Measurements from ENCODE around the gene LHPP.

The LHPP gene

DNA sequence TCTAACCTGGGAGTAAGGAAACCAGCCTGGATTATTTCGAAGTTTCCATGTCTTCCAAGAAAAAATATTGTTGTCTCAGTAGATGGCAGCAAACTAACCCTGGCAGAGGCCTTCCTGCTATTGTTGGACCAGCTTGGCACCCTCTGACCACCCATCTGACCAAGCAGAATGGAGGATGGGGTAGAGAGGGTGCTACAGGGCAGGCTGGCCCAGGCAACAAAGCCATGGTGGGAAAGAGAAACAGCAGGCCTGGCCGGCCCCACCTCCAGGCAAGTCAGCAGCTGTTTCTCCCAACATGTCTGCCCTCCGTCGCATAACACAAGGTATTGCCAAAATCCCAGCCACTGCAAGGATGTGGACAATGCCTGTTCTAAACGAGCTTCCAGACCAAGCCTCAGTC lies 187.6 kb downstream of the LHPP start:
- DNase-seq, result no peak

DNA sequence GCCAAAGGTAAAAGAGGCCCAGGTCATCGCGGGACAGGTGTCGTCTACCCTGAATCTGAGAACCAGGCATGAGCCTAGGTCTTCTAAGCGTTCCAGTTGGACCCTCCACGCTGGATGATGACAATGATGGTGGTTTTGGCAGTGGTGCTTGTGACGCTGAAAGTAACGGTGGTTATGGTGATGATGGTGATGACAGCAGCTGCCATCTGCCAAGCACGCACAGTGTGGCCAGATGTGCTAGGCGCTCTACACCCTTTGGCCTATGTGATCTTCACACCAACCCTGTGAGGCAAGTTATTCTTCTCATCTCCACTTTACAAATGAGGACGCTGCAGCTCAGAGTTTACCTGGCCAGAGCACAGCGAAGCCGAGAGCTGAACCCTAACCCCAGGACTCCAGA lies 188.6 kb downstream of the LHPP start:
- DNase-seq, result no peak

DNA sequence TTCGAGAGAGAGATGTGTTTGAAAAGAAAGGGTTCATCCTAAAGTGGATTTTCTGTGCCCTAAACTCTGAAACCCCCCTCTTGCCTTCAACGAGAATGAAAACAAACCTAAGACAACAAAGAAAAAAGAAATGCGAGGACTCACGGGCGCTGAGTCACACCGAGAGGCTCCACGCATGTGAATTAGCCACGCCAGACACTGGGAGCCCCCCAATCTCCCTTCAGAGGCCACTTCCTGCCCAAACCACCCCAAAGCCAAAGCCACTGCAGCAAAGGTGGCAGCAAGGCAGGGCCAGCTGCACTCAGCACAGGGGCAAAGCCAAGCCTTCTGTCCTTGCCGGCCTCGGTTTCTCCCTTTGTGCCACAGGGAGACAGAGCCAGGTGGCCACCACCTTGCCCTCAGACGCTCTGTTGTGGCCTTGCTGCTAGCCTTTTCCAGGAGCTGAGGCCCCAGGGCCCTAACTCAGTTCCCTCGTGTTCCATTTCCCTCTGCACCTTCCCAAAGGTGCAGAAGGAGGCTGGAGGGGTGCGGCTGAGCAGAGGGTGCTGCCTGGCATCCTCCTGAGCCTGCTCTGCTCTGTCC lies 189.3 kb downstream of the LHPP start:
- no peak for DNase-seq

DNA sequence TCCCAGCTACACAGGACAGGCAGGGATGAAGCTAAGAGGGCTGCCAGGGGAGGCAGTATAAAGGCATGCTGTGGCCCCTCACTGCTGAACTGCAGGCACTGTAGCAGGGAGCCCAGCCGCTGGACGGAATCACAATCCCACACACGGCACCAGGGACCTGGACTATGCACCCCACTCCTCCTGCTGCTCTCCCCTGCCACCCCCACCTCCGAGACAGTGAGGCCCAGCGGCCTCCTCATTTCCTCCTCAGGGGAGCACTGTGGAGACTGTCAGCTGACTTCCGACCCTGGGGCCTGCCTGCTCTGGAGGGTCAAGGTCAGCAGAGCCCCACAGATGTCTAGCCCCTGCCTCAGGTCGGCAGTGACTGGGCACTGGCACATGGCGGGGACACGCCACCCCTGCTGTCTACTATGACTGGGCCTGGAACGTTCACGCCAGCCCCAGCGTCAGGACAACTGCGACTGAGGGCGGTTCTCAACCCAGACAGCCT lies 189.8 kb downstream of the LHPP start:
- DNase-seq, result no peak

DNA sequence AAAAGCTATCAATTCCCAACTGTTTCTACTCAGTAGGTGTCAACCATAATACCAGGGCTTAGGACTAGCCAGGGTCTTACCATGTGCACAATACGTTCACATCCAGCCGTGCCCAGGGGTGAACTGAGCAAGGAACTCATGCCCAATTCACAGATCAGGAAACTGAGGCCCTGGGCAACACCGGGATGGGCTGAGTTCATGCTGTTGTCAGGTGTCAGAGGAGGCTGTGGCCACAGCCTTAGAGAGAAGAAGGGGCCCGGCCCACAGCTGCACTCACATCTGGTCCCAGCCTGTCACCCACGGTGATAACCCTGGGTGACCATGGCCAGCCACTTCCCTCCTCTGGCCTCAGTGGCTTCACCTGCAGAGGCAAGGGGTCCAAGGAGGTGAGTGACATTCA lies 190.6 kb downstream of the LHPP start:
- DNase-seq, result no peak

DNA sequence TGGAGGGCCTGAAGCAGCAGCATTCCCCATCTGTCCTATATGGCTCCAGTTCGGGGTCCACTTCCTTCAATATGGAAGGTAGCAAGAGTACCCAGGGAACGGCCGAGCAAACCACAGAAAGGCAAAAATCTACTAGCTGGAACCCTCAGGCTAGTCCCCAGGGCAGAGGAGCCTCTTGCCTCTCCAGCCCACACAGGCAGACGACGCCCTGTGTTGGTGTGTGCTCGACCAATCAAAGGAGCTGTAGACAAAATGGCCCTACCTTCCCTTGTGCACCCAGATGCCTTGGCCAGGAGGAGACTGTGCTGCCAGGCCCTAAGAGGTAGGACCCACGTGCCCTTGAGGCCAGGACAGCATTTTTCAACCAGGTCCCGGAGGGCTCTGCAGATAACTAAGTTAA lies 191.1 kb downstream of the LHPP start:
- DNase-seq, result no peak

DNA sequence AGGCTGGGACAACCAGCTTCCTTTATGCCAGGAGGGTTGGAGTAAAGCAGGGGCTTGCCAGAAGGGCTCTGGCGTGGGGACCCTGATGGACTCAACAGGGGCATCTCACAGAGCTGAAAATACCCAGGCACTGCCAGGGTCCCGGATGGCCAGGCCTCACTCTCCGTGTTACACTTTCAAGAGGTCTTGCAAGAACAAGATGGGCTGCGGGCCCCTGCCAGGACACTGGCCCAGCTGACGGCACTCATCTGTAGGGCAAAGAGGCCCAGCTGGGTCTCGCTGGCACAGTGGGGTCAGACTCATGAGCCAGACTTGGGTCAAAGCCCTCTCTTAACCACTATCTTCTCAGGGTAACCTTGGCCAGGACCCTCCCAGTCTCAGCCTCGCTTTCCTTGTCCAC lies 191.7 kb downstream of the LHPP start:
- DNase-seq, result no peak

DNA sequence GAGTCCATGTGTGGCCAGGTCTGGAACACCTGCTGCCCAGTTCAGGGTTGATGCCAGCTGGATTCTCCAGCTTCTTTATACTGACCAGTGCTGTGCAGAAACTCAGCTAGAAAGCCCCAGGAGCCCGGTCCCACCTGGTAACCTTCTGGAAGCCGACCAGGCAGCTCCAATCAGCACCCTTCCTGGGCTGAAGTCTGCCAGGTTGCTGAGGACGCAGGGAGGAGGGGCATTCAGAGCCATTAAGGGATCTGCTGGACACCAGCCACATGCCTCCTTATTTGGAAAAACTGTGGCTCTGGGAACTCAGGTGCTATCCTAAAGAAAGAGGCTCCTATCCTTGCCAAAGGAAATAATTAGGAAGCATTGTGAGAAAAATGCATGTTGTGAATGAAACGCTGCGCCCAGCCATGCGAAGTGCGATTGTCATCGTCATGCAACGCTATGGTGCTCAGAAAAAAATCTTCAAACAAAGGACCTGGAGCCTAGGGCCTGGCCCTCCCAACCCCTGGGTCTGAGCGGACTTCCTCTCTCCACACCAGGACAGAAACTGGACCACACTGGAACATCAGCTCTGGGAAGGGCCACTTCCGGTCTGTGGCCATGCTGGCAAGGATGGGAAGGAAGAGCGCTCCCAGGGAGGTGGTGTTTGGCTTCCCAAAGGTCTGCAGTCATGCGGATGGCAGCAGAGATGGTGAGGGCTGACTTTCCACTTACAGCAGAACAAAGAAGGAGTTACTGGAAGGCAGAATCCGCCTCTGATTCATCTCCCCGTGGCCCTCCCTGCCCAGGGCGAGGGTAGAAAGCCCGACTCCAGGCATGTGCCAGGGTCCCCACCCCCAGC lies 192.4 kb downstream of the LHPP start:
- DNase-seq, result no peak

DNA sequence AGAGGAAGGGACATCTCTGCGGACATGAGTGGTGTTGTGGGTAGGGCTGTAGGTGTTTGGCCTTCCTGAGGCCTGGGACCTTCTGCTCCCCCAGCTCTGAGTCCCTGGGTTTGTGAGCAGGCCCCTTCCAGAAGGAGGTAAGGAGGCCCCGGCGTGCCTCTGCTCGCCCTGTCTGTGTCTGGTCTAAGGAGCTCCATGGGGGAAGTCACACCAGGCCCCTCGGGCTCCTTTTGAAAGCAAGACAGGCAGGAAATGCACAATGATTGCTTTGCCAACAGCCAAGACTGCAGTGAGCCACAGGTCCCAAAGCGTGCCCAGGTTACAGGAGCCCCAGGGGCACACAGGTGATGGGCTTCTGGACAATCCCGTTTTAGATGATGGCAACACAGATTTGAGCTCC lies 193.1 kb downstream of the LHPP start:
- no peak for DNase-seq

DNA sequence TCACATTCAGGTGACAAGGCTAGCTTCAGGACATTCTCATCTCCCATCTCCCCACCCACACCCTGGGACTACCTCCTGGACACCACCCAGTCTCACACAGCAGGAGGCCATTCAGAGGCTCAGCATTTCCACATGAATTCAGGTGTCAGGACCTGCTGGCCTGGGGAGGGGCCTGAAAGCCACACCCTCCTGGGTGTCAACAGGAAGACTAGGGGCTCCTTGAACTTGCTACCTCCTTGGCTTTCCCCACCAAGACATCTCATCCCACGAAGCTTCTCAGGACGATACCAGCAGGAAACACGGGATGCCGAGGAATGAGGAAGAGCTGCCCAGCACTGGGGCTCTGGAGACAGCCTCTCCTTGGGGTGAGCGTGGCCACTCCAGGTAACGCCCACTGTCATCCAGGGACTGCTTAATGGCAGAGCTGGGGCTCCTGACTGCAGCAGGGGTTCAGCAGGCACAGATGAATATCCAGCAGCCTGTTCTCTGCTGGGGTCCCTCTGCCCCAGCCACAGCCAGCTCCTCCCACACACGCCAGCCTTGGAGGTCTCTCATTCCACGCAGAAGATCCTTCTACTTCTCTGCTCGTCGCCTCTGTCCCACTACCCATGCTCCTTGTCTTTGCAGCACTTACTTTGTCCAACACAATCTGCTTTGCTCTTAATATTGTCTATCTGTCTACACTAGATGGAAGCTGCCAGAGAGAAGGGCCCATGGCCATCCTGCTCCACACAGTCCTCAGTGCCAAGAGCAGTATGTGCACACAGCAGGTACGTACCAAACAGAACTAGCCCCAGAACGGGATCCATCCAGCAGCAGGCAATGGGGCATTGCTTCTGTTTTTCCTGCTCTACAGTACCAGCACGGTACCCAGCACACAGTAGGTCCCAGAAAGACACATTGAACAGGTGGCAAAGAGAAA lies 193.8 kb downstream of the LHPP start:
- DNase-seq, result no peak

DNA sequence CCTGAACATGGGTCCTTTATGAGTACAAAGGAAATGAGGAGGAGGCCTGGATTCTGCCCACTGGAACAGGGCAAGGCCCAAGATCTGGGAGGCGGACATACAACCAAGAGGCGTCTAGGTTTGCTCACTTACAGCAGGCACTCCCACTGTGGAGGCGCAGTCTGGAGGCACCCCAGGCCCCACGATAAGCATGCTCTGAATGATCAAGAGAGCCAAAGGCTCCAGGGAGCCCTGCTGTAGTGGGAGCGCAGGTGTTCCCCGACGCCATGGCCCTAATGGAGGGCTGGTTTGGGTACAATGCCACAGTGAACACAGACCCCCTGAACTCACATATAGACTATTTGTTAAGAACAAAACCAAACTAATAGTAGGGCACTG lies 194.5 kb downstream of the LHPP start:
- no peak for DNase-seq

DNA sequence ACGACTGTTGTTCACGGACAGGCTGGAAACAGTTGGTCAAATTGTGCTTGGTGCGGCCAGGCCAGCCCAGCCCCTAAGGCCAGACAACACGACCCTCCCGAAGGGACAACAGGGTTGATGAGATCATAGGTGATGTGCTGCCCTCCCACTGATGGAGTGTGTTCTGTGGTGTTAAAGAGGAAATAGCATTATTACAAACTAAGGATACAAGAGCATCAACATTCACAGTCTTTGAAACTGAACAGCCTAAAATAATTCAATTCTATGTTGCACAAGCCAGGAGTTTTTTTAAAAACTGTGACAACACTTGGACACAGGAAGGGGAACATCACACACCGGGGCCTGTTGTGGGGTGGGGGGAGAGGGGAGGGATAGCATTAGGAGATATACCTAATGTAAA lies 194.9 kb downstream of the LHPP start:
- DNase-seq, result no peak

DNA sequence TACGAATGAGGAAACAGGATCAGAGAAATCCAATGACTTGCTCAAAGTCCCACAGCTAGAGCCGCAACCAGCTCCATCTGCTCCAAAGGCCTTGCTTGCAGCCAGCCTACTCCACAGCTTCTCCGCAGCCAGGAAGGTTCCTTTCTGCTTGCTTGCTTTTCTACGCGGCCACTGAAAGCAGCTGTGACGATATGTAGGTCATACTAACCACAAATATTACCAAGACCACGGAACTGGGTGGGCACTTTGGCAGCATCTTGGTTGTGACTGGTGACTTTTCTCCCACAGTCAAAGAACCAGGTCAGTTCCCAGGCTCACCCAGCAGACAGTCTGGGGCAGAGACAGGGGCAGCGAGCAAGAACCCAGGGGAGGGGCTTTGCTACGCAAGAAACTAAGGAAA lies 196.2 kb downstream of the LHPP start:
- DNase-seq, result peak; percentile 68

DNA sequence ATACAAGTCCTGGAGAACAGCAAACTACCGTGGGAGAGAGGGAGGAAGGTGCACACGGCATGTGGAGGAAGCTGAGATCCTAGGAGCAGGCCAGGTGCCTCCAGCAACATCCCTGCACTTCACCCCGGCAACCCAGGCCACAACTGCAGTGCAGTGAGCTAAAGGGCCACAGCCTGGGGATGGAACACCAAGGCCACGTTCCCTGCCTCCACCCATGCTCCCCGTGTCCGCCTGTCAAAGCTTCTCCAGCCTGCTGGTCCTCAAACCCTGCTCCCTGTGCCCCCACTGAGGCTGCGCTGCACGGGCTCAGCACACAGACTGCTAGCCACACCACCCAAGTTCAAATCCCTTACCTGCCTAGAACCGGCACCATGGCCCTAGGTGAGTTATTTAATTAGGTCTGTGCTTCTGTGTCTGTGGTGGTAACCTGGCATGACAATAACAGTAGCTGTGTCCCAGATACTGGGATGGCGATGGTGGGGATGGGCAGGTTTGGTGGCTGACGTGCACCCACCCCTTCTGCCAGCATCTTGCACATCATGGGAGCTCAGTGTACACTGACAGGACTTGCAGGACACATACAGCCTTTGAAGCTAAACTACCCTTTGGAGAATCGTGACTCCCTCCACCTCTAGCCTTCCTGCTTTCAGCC lies 197.1 kb downstream of the LHPP start:
- DNase-seq, result no peak

DNA sequence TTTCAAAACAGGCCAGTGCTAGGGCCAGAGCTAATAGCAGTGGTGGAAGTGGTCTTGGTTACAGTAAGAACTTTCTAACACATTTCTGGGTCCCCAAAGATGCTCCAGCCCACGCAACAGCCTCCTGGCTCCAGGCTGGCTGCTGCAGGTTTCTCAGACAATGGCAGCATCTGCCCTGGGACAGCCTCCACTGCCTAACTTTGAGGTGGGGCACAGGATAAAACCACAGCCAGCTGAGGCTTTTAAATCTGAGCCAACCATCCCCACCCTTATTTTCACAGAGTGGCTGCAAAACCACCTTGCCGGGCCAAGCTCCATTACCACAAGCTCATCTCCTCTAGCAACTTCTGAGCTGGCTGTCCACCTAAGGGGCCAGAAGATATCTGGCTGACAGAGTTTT lies 197.8 kb downstream of the LHPP start:
- no peak for DNase-seq

DNA sequence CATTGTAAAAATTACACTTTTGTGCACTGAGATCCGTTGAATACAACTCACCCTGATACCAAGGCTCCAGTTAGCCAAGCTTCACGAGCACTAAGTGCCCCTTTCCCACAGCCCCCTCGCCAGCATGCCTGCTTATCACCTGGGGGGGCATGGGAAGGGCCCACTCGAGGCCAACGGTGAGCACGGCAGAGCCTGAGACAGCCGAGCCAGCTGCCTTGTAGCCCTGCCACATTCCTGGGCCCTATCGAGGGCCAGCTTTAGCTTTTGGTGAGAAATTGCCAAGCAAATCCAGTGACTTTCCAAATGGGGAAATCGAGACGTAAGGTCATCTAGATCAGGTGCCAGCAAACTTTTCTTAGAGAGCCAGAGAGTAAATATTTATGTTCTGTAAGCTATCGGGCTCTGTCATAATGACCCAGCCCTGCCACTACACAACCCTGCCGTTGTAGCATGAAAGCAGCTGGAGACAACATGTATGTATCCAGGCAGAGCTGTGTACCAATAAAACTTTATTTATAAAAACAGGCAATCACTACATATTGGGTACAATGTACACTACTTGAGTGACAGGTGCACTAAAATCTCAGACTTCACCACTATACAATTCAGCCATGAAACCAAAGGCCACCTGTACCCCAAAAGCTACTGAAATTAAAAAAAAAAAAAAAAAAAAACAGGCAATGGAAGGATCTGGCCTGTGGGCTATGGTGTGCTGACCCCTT lies 198.9 kb downstream of the LHPP start:
- no peak for DNase-seq

DNA sequence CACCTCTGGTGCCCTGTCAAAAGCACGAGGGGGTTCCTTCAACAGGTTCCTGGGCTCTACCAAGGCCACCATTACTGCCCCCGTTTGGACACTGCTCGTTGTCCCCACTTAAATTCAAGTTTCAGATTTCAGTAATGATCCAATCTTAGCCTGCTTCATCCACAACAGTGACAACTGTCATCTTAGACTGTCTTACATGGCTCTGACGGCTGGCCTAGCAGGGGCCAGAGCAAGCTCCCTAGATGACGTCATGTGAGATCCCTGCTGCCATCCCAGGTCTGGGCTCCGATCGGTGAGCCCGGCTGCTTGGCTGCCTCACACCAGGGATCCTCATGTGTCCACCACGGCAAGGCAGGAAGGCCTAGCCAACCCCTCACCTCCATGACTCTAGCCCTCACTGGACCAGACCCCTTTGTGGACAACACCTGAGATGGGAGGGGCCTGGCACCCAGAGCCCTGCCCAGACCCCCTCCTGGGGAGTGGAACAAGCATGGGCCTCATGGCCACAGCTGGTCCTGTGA lies 200.1 kb downstream of the LHPP start:
- no peak for DNase-seq

DNA sequence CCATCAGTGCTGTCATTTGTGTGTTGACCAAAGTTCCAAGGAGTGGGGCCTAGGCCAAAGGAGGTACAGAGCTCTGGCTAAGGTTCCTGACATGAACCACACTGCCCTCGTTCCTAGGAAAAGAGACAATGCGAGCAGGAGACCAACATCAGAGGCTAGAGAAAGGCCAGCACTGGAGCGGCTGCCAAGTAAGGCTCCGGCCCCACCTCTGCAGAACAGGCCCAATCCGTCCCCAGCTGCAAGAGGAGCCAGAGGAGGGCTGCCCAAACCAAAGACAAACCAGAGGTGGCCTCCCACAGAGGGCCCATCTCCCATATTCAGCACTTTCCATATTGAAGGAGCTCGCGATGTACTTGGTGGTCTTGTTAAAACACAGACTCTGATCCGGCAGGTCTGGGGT lies 201.6 kb downstream of the LHPP start:
- DNase-seq, result no peak

Data from eye (tissue), 1 donor.